Trophoblast cell (in vitro differentiated cells and primary cell): Measurements from ENCODE around the gene CACNG1.

Source experiments
- DNase-seq, 2 donors: peaks; one replicate each; pipeline ENCODE4 v3.0.0-alpha.2; 2016
- H2AFZ ChIP-seq: 2 replicates; pipeline ENCODE4 v1.6.1; 2013; ENCODE audit warnings: low read length, moderate library complexity, mild to moderate bottlenecking; ENCODE audit not compliant: insufficient read depth, poor library complexity
- H2AK5ac ChIP-seq: 2 replicates; pipeline ENCODE4 v1.6.1; 2013; ENCODE audit warnings: mild to moderate bottlenecking, low read length
- H2BK120ac ChIP-seq: 2 replicates; pipeline ENCODE4 v1.6.1; 2013; ENCODE audit warnings: low read length, mild to moderate bottlenecking, moderate library complexity; ENCODE audit not compliant: insufficient read depth, poor library complexity
- H2BK12ac ChIP-seq: 2 replicates; pipeline ENCODE4 v1.6.1; 2013; ENCODE audit warnings: mild to moderate bottlenecking, low read length, moderate library complexity
- H2BK5ac ChIP-seq: 2 replicates; pipeline ENCODE4 v1.6.1; 2013; ENCODE audit warnings: low read length, low read depth, moderate library complexity, mild to moderate bottlenecking; ENCODE audit not compliant: poor library complexity
- H3K14ac ChIP-seq: 2 replicates; pipeline ENCODE4 v1.6.1; 2013; ENCODE audit warnings: mild to moderate bottlenecking, low read length
- H3K18ac ChIP-seq: 2 replicates; pipeline ENCODE4 v1.6.1; 2013; ENCODE audit warnings: mild to moderate bottlenecking, low read length
- H3K23ac ChIP-seq: 2 replicates; pipeline ENCODE4 v1.6.1; 2013; ENCODE audit warnings: low read length
- H3K27ac ChIP-seq: 2 replicates; pipeline ENCODE4 v1.5.1; 2013; ENCODE audit warnings: low read depth, mild to moderate bottlenecking, inconsistent platforms, low read length, moderate library complexity
- H3K27me3 ChIP-seq: 2 replicates; pipeline ENCODE4 v1.6.1; 2013; ENCODE audit warnings: inconsistent platforms, mild to moderate bottlenecking, low read length, moderate library complexity; ENCODE audit not compliant: insufficient read depth
- H3K36me3 ChIP-seq, 2 experiments: 1 replicate in 1 of 2; 2 replicates in 1 of 2; pipeline ENCODE4 v1.6.1; 2013; ENCODE audit warnings: low read length in 2 of 2, mild to moderate bottlenecking in 2 of 2, moderate library complexity in 1 of 2; ENCODE audit not compliant: insufficient read depth in 2 of 2, control insufficient read depth in 1 of 2
- H3K4ac ChIP-seq: 2 replicates; pipeline ENCODE4 v1.6.1; 2013; ENCODE audit warnings: low read depth, mild to moderate bottlenecking, low read length, moderate library complexity
- H3K4me1 ChIP-seq, 2 experiments: 1 replicate in 1 of 2; 2 replicates in 1 of 2; pipeline ENCODE4 v1.6.1; 2013; ENCODE audit warnings: low read length in 2 of 2, mild to moderate bottlenecking in 2 of 2, moderate library complexity in 1 of 2; ENCODE audit not compliant: insufficient read depth in 2 of 2, control insufficient read depth in 1 of 2
- H3K4me2 ChIP-seq: 2 replicates; pipeline ENCODE4 v1.6.1; 2013; ENCODE audit warnings: inconsistent platforms, mild to moderate bottlenecking, low read length, moderate library complexity
- H3K4me3 ChIP-seq: 2 replicates; pipeline ENCODE4 v1.5.1; 2013; ENCODE audit warnings: mild to moderate bottlenecking, low read depth, low read length, inconsistent platforms
- H3K79me1 ChIP-seq: one replicate; pipeline ENCODE4 v1.6.1; 2013; ENCODE audit warnings: low read length
- H3K79me2 ChIP-seq: 2 replicates; pipeline ENCODE4 v1.6.1; 2013; ENCODE audit warnings: low read length, mild to moderate bottlenecking; ENCODE audit not compliant: control insufficient read depth, insufficient read depth, poor library complexity
- H3K9ac ChIP-seq: 2 replicates; pipeline ENCODE4 v1.6.1; 2013; ENCODE audit warnings: mild to moderate bottlenecking, low read length
- H3K9me3 ChIP-seq: 2 replicates; pipeline ENCODE4 v1.6.1; 2013; ENCODE audit warnings: low read depth, mild to moderate bottlenecking, control low read depth, inconsistent platforms, low read length; ENCODE audit not compliant: insufficient read depth
- H4K12ac ChIP-seq: 2 replicates; pipeline ENCODE4 v1.6.1; 2013; ENCODE audit warnings: low read depth, mild to moderate bottlenecking, low read length, moderate library complexity
- H4K8ac ChIP-seq: 2 replicates; pipeline ENCODE4 v1.6.1; 2013; ENCODE audit warnings: low read depth, mild to moderate bottlenecking, low read length, moderate library complexity
- H4K91ac ChIP-seq: one replicate; pipeline ENCODE4 v1.6.1; 2013; ENCODE audit warnings: low read depth, mild to moderate bottlenecking, low read length, moderate library complexity
- WGBS: extraction: QIAGEN DNeasy Blood & Tissue Kit; methylation state at CpG from one replicate; pipeline ENCODE4 v1.1.7; 2013; ENCODE audit warnings: missing lambda C conversion rate; ENCODE audit not compliant: insufficient read length, insufficient coverage; ENCODE audit errors: extremely low coverage; 5-methylcytosine and 5-hydroxymethylcytosine counted together

Gene CACNG1

DNA sequence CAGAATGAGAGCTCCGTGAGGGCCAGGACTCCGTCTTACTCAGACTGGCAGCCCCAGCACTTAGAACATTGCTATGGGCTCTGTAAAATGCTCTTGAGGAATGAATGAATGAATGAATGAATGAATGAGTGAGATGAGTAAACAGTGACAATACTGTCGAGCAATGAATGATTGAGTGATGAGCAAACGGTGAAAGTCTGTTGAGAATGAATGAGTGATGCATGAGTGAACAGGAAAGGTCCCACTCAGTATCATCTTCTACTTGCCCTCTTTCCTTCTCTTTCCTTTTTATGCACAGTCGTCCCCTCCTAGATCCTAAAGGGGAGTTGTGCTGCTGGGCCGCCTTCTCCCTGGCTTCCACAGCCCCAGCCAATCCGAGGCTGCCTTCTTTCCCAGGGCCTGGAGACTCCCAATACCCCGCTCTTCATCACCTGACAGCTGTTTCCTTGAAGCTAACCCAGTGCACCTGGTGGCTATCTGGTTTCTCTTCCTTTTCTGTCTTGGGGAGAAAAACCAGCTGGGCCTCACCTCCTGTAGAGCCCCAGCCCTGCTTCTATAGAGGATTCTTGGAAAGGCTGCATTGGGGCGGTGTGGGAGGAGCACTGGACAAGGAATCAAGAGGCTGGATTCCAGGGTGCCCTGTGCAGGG lies 32.7 kb upstream of the CACNG1 start:
- Histone ChIP-seq H3K4me2 (no peak overlapping the region), H4K91ac (no peak overlapping the region), H3K27me3 (no peaks in the 10 kb centered on the region), H3K9me3 (no peaks in the 10 kb centered on the region), H3K18ac (no peak overlapping the region), H3K4me3 (no peak overlapping the region), H4K8ac (no peak overlapping the region), H2BK5ac (no peak overlapping the region), H2AK5ac (no peak overlapping the region), H3K4me1 (peaks cover 0 to 7% of the 10 kb centered on the region in 2 experiments), H4K12ac (no peak overlapping the region), H3K27ac (no peak overlapping the region), H2BK120ac (no peak overlapping the region), H3K79me2 (no peaks in the 10 kb centered on the region), H3K9ac (no peak overlapping the region), H2AFZ (no peak overlapping the region), H3K4ac (no peak overlapping the region), H3K23ac (no peak overlapping the region), H2BK12ac (no peak overlapping the region), H3K79me1 (no peaks in the 10 kb centered on the region), H3K14ac (no peak overlapping the region), H3K36me3 (peaks cover 0 to 11% of the 10 kb centered on the region in 2 experiments)
- no CpG with 5 or more reads among the region's 9 CpGs for WGBS
- DNase-seq = no peak

DNA sequence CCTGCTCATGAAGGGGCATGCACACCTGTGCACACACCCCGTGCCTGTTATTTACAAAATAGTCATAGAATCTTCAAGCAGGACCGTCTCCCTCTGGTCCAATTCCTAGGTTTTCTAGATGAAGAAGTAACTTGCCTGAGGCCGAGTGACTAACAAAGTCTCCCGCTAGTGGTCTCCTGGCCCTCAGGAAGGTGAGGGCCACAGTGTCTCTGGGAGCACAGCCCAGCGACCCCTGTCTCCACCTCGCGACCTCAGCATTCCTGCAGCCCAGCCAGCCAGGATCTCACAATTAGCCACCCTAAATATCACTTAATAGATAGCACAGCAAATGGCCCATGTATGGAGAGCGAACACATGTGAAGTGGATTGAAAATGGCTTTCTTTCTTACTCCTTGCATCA lies 30.5 kb upstream of the CACNG1 start:
- H3K79me1 ChIP-seq = no peaks in the 10 kb centered on the region
- WGBS = no CpG with 5 or more reads among the region's 8 CpGs

DNA sequence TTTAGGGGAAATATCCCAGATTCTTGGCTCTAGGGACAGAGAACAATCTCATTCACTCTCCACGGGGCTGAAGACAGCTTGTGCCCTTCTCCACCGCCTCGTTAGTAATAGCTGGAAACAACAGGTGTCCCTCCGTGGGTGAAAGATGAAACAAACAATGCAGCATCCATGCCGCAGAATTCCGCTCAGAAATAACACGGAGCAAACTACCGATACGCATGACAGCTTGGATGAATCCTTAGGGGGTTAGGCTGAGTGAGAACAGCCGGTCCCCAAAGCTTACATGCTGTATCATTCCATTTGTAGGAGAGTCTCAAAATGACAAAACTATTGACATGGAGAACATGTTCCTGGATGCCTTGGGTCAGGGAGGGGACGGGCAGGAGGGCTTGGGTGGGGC lies 29.4 kb upstream of the CACNG1 start:
- H3K4ac ChIP-seq = no peak overlapping the region
- no peaks in the 10 kb centered on the region for H3K79me1 ChIP-seq
- H4K8ac ChIP-seq = no peak overlapping the region
- no peak overlapping the region for H3K4me3 ChIP-seq
- no peak overlapping the region for H3K23ac ChIP-seq
- H3K4me2 ChIP-seq = no peak overlapping the region
- H3K9ac ChIP-seq = no peak overlapping the region
- DNase-seq = no peak
- no peak overlapping the region for H3K14ac ChIP-seq
- no peak overlapping the region for H2BK120ac ChIP-seq
- H3K36me3 ChIP-seq = peaks cover 12 to 21% of the 10 kb centered on the region in 2 experiments
- no peaks in the 10 kb centered on the region for H3K27me3 ChIP-seq
- H3K79me2 ChIP-seq = no peaks in the 10 kb centered on the region
- no peak overlapping the region for H2AFZ ChIP-seq
- no peak overlapping the region for H2BK12ac ChIP-seq
- H3K27ac ChIP-seq = no peak overlapping the region
- peaks cover 0 to 7% of the 10 kb centered on the region in 2 experiments for H3K4me1 ChIP-seq
- H3K9me3 ChIP-seq = no peaks in the 10 kb centered on the region
- no peak overlapping the region for H3K18ac ChIP-seq
- no peak overlapping the region for H2BK5ac ChIP-seq
- no peak overlapping the region for H4K91ac ChIP-seq
- no CpG with 5 or more reads among the region's 11 CpGs for WGBS
- no peak overlapping the region for H2AK5ac ChIP-seq
- no peak overlapping the region for H4K12ac ChIP-seq

More for the DNA sequence above, 30.5 kb upstream of the CACNG1 start:
- H3K4me1 ChIP-seq = peaks cover 0 to 7% of the 10 kb centered on the region in 2 experiments
- H2BK120ac ChIP-seq = no peak overlapping the region
- no peak overlapping the region for H3K23ac ChIP-seq
- H3K27ac ChIP-seq = no peak overlapping the region
- no peak overlapping the region for H2BK12ac ChIP-seq
- no peak overlapping the region for H4K91ac ChIP-seq
- H3K4me3 ChIP-seq = no peak overlapping the region
- no peak overlapping the region for H3K9ac ChIP-seq
- DNase-seq = no peak
- H3K4ac ChIP-seq = no peak overlapping the region
- H4K12ac ChIP-seq = no peak overlapping the region
- H3K27me3 ChIP-seq = no peaks in the 10 kb centered on the region
- no peak overlapping the region for H2BK5ac ChIP-seq
- no peak overlapping the region for H2AFZ ChIP-seq
- peaks cover 6 to 17% of the 10 kb centered on the region in 2 experiments for H3K36me3 ChIP-seq
- H3K4me2 ChIP-seq = no peak overlapping the region
- no peak overlapping the region for H2AK5ac ChIP-seq
- H3K18ac ChIP-seq = no peak overlapping the region
- H4K8ac ChIP-seq = no peak overlapping the region
- H3K9me3 ChIP-seq = no peaks in the 10 kb centered on the region
- no peaks in the 10 kb centered on the region for H3K79me2 ChIP-seq
- H3K14ac ChIP-seq = no peak overlapping the region

DNA sequence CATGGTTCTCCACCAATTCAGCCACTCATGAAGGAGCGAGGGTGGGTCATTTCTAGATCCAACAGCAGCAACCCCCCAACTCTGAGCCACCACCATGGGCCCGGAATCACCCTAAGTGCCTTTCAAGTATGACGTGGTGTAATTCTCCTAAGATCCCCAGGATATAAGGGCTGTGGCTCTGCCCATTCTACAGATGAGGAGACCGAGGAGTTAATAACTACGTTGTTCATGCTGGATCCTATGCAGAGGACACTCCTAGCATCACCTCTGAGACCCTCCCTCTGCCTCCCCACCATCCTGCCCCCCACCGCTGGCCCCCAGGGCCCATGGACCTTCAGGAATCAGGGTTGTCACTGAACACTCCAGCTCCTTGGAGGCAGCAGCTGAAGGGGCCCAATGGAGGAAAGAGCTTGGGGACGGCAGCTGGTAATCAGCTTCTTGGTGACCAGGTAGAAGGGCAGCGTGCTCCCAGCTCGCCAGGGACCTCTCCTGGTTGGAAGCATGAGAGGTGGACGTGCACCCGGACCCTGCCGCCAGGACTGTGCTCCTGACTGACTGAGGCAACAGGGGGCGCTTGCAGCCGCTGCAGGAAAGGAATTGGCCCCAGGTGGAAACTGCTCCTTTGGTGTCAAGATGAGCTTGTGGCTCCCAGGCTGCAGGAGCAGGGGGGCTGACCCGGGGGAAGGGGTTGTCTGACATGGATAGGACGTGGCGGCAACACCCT lies 28.2 kb upstream of the CACNG1 start:
- Histone ChIP-seq H3K79me1 (no peaks in the 10 kb centered on the region), H3K4me2 (no peak overlapping the region), H4K12ac (no peak overlapping the region), H2AFZ (no peak overlapping the region), H4K8ac (no peak overlapping the region), H3K4me3 (no peak overlapping the region), H3K79me2 (no peaks in the 10 kb centered on the region), H4K91ac (no peak overlapping the region), H3K14ac (no peak overlapping the region), H3K4ac (no peak overlapping the region), H2BK120ac (no peak overlapping the region), H3K36me3 (peaks cover 12 to 14% of the 10 kb centered on the region in 2 experiments), H3K23ac (no peak overlapping the region), H2BK5ac (no peak overlapping the region), H2BK12ac (no peak overlapping the region), H3K27ac (no peak overlapping the region), H3K9me3 (no peaks in the 10 kb centered on the region), H3K27me3 (no peaks in the 10 kb centered on the region), H3K4me1 (peaks cover 0 to 7% of the 10 kb centered on the region in 2 experiments), H3K9ac (no peak overlapping the region), H3K18ac (no peak overlapping the region), H2AK5ac (no peak overlapping the region)
- WGBS = no CpG with 5 or more reads among the region's 17 CpGs
- no peak for DNase-seq
